ENCODE data around the gene KLK8.

- TF ChIP-seq TAF1 (IDR thresholded peaks at IDR 0.05; ENCODE audit: borderline replicate concordance, insufficient read depth, low read length) (no peak), POLR2AphosphoS5 (IDR thresholded peaks at IDR 0.05; ENCODE audit: low read depth, low read length) (no peak), SIN3A (IDR thresholded peaks at IDR 0.05; ENCODE audit: borderline replicate concordance, insufficient read depth, low read length) (no peak), REST (IDR thresholded peaks at IDR 0.05; ENCODE audit: insufficient read depth in 1 of 2, low read depth in 2 of 2, low read length in 2 of 2) (no peak), FOXP2 (optimal IDR thresholded peaks at IDR 0.05; ENCODE audit: borderline replicate concordance, extremely low read depth, extremely low read length, insufficient read depth) (no peak)
Observed at GRCh38 chr19:51027873-51028272, 26.5 kb upstream of the KLK8 start.
